Measurements from ENCODE around the gene CROCC.

GRCh38 chr1:17011439-17012307 lies 89.9 kb downstream of the CROCC start, which contains the start of gene ATP13A2:
- TF ChIP-seq CTCF (IDR thresholded peaks at IDR 0.05; ENCODE audit: low read length) (no peak), EZH2 (optimal IDR thresholded peaks at IDR 0.05; ENCODE audit: low read depth, low read length) (no peak), EZH2phosphoT487 (IDR thresholded peaks at IDR 0.05; ENCODE audit: low read length) (no peak)

All from MM.1S (cell line).